ENCODE results near the gene PCGF5.
A peak's percentile ranks its signal among the peaks of the same experiment; 100 is the strongest.
"Not testable (repeated sequence)": the region's sequence is repeated elsewhere in the genome, so short reads cannot be mapped to it uniquely, and the experiment has no call there.

PCGF5 gene

GRCh38 chr10:91220194-91220953, at the start of gene PCGF5:
TSS of gene PCGF5 (plus strand) at chr10:91220663. CDS start at chr10:91222872, 2,209 bp downstream.
- DNase-seq: peak; percentile 94

- DNase-seq: no peak
Measured at GRCh38 chr10:91171485-91171884, 49.0 kb upstream of the PCGF5 start.

GRCh38 chr10:91172348-91172747, 48.1 kb upstream of the PCGF5 start:
- no peak for DNase-seq

GRCh38 chr10:91185239-91185875, 35.1 kb upstream of the PCGF5 start:
- no peak for DNase-seq

GRCh38 chr10:91187156-91187555, 33.3 kb upstream of the PCGF5 start:
- DNase-seq: no peak

GRCh38 chr10:91188010-91188409, 32.5 kb upstream of the PCGF5 start:
- not testable (repeated sequence) for DNase-seq

- no peak for DNase-seq
Measured at GRCh38 chr10:91188889-91189288, 31.6 kb upstream of the PCGF5 start.

- DNase-seq: no peak
Measured at GRCh38 chr10:91190388-91190870, 30.0 kb upstream of the PCGF5 start.

- peak; percentile 65 for DNase-seq
Measured at GRCh38 chr10:91190876-91191583, 29.4 kb upstream of the PCGF5 start.

- peak; percentile 59 for DNase-seq
Measured at GRCh38 chr10:91191584-91191919, 28.9 kb upstream of the PCGF5 start.

- DNase-seq: no peak
Measured at GRCh38 chr10:91194497-91195179, 25.8 kb upstream of the PCGF5 start.

- DNase-seq: no peak
Measured at GRCh38 chr10:91196268-91197048, 24.0 kb upstream of the PCGF5 start.

- no peak for DNase-seq
Measured at GRCh38 chr10:91197127-91197526, 23.3 kb upstream of the PCGF5 start.

- peak; percentile 60 for DNase-seq
Measured at GRCh38 chr10:91198781-91199180, 21.7 kb upstream of the PCGF5 start.

GRCh38 chr10:91200314-91201212, 19.9 kb upstream of the PCGF5 start:
- DNase-seq: no peak

- peak; percentile 52 for DNase-seq
Measured at GRCh38 chr10:91201213-91201996, 19.1 kb upstream of the PCGF5 start.

- DNase-seq: peak; percentile 17
Measured at GRCh38 chr10:91206427-91206826, 14.0 kb upstream of the PCGF5 start.

- DNase-seq: no peak
Measured at GRCh38 chr10:91206837-91207474, 13.5 kb upstream of the PCGF5 start.

- no peak for DNase-seq
Measured at GRCh38 chr10:91208642-91209041, 11.8 kb upstream of the PCGF5 start.

GRCh38 chr10:91210014-91210413, 10.4 kb upstream of the PCGF5 start:
- DNase-seq: no peak
